ENCODE measurements around the gene C9orf78. TPM values are rescaled to one million over a fixed set of nuclear protein-coding genes. Genes with fewer than 3 reads are reported as not detected.

Gene C9orf78
- total and polyA plus RNA-seq, 2 experiments from 2014 or later, result 34.4 to 84.6 TPM

DNA sequence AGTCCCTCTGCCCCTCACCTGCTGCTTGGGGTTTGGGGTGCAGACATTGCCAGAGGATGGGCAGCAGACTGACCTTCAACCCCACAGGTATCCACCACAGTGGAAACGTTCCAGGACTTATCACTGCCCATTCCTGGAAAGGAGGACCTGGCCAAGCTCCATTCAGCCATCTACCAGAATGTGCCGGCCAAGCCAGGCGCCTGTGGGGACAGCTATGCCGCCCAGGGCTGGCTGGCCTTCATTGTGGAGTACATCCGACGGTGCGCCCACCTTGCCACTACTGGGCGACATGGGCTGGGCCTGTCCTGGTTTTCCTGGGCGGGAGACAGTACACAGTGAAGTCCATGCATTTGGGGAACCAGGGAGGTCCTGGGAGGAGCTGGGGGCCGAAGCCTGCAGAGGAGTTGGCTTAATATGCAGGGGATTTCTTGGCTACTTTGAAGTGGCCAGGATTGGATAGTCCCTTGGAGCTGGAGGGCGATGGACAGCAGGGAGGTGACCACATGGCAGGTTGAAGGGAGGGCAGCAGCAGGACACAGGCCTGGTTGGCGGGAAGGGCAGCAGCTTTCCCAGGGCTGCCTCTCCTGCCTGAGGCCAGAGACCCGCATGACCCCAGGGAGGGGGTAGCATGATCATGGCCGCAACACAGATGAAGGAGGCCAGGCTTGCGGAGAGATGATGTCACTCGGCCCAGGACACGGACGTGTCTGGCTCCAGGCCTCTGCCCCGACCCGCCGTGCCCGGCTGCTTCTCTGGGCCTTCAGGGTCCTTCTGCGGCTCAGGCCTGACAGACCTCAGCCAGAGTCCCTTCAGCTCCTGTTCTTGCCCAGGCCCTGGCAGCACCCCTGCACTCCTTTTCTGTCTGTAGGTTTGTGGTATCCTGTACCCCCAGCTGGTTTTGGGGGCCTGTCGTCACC is 34.8 kb upstream of the C9orf78 start:
- Mint-ChIP-seq H3K4me1 (no peaks in the 10 kb centered on the region; the same call in 2 of the 3 replicates), H3K9me3 (no peaks in the 10 kb centered on the region), H3K27me3 (ENCODE audit: insufficient read depth, low read depth, poor library complexity) (peaks cover 18% of the 10 kb centered on the region), H3K27ac (no peak overlapping the region), H3K4me3 (no peak overlapping the region), H3K36me3 (ENCODE audit: low read depth) (peaks cover 7% of the 10 kb centered on the region; the same call in 2 of the 3 replicates)
- H3K9me2 ChIP-seq (ENCODE audit: insufficient read depth), result no peaks in the 10 kb centered on the region
- H3K79me2 ChIP-seq (replicated peaks; ENCODE audit: insufficient read depth), result no peaks in the 10 kb centered on the region
- H3F3A ChIP-seq (replicated peaks; ENCODE audit: low read depth), result no peaks in the 10 kb centered on the region
- H3K4me2 ChIP-seq, result no peak overlapping the region
- no peaks in the 10 kb centered on the region for H4K20me1 ChIP-seq (replicated peaks; ENCODE audit: insufficient read depth)
- H3K27me3 ChIP-seq (ENCODE audit: insufficient read depth), result no peaks in the 10 kb centered on the region
- H3K4me1 ChIP-seq (ENCODE audit: insufficient read depth), result no peaks in the 10 kb centered on the region
- DNase-seq (ENCODE audit: low spot score) (no peak), ATAC-seq (no peak)
- H2AFZ ChIP-seq, result no peak overlapping the region
- H3K36me3 ChIP-seq (ENCODE audit: insufficient read depth), result no peaks in the 10 kb centered on the region
- no peak for TF ChIP-seq JUNB (IDR thresholded peaks at IDR 0.05; ENCODE audit: unreplicated experiment)
- H3K27ac ChIP-seq (ENCODE audit: low read depth), result no peak overlapping the region
- H3K4me3 ChIP-seq, result no peak overlapping the region

DNA sequence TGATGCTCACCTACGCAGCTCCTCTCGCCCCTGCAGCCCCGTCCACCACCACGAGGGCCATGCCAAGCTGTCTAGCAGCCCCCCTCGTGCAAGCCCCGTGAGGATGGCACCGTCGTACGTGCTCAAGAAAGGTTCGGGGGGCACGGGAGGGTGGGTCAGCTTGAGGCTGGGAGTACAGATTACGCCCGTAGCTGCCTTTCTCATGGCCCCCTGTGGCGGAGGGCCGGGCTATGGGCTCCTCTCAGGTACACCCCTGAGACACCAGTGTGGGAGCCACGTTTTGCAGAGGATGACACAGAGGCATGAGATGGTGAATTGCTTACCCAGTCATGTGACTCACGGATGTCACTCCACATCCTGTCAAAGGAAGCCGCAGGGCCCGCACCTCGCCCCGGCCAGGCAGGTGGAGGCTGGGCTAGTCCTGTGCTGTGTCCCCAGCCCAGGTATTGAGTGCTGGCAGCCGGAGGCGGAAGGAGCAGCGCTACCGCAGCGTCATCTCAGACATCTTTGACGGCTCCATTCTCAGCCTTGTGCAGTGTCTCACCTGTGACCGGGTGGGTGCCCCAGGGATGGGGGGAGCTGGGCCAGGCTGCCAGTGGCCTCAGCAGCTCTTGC is 33.9 kb upstream of the C9orf78 start:
- Mint-ChIP-seq H3K4me1 (no peaks in the 10 kb centered on the region; the same call in 2 of the 3 replicates), H3K4me3 (no peak overlapping the region), H3K9me3 (no peaks in the 10 kb centered on the region), H3K27me3 (ENCODE audit: insufficient read depth, low read depth, poor library complexity) (peaks cover 17% of the 10 kb centered on the region), H3K36me3 (ENCODE audit: low read depth) (peaks cover 9% of the 10 kb centered on the region; the same call in 2 of the 3 replicates), H3K27ac (no peak overlapping the region)
- H3K27me3 ChIP-seq (ENCODE audit: insufficient read depth), result no peaks in the 10 kb centered on the region
- no peaks in the 10 kb centered on the region for H3K79me2 ChIP-seq (replicated peaks; ENCODE audit: insufficient read depth)
- H3K27ac ChIP-seq (ENCODE audit: low read depth), result no peak overlapping the region
- H3K4me2 ChIP-seq, result no peak overlapping the region
- H3F3A ChIP-seq (replicated peaks; ENCODE audit: low read depth), result no peaks in the 10 kb centered on the region
- TF ChIP-seq STAT1 (IDR thresholded peaks at IDR 0.05; ENCODE audit: unreplicated experiment), result no peak
- no peak for TF ChIP-seq JUNB (IDR thresholded peaks at IDR 0.05; ENCODE audit: unreplicated experiment)
- no peak for TF ChIP-seq ZNF114 (CRISPR knock-in tag; IDR thresholded peaks at IDR 0.05)
- TF ChIP-seq CREB1 (CRISPR knock-in tag; IDR thresholded peaks at IDR 0.05; ENCODE audit: low read depth), result no peak
- TF ChIP-seq EZH2phosphoT487 (IDR thresholded peaks at IDR 0.05; ENCODE audit: unreplicated experiment), result no peak
- no peak for TF ChIP-seq EZH2 (IDR thresholded peaks at IDR 0.05; ENCODE audit: low read depth, unreplicated experiment)
- H3K36me3 ChIP-seq (ENCODE audit: insufficient read depth), result no peaks in the 10 kb centered on the region
- DNase-seq (ENCODE audit: low spot score) (no peak), ATAC-seq (no peak)
- no peak overlapping the region for H2AFZ ChIP-seq
- H3K4me1 ChIP-seq (ENCODE audit: insufficient read depth), result no peaks in the 10 kb centered on the region
- H3K9me2 ChIP-seq (ENCODE audit: insufficient read depth), result no peaks in the 10 kb centered on the region
- no peaks in the 10 kb centered on the region for H4K20me1 ChIP-seq (replicated peaks; ENCODE audit: insufficient read depth)
- H3K4me3 ChIP-seq, result no peak overlapping the region

DNA sequence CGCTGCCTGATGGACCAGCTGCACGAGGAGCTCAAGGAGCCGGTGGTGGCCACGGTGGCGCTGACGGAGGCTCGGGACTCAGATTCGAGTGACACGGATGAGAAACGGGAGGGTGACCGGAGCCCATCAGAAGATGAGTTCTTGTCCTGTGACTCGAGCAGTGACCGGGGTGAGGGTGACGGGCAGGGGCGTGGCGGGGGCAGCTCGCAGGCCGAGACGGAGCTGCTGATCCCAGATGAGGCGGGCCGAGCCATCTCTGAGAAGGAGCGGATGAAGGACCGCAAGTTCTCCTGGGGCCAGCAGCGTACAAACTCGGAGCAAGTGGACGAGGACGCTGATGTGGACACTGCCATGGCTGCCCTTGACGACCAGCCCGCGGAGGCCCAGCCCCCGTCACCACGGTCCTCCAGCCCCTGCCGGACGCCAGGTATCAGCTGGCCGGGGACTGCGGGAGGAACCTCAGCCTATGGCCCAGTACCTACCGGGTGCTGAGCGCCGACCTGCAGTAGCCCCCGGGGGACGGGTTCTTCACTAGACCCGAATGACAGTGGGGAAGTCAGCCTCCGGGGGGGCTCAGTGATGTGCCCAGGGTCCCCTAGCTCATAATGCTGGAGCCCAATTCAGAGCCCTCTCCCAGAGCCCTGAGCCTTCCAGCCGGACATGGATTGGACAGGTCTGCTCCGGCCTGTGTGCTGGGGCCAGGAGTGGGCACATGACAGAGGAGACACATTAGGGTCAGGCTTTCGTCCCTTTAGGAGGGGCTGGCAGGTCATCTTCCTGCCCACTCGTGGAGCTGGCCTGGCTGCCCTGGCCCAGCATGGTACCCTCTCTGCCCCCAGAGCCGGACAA is 33.2 kb upstream of the C9orf78 start:
- Histone ChIP-seq H3K4me3 (no peak overlapping the region), H3K27me3 (ENCODE audit: insufficient read depth) (no peaks in the 10 kb centered on the region), H3K4me1 (ENCODE audit: insufficient read depth) (no peaks in the 10 kb centered on the region), H3K9me2 (ENCODE audit: insufficient read depth) (no peaks in the 10 kb centered on the region), H3F3A (replicated peaks; ENCODE audit: low read depth) (no peaks in the 10 kb centered on the region), H3K79me2 (replicated peaks; ENCODE audit: insufficient read depth) (no peaks in the 10 kb centered on the region), H4K20me1 (replicated peaks; ENCODE audit: insufficient read depth) (no peaks in the 10 kb centered on the region), H3K27ac (ENCODE audit: low read depth) (no peak overlapping the region), H2AFZ (no peak overlapping the region), H3K36me3 (ENCODE audit: insufficient read depth) (no peaks in the 10 kb centered on the region), H3K4me2 (no peak overlapping the region)
- no peak overlapping the region for H3K4me3 Mint-ChIP-seq
- H3K4me1 Mint-ChIP-seq, result no peaks in the 10 kb centered on the region; the same call in 2 of the 3 replicates
- DNase-seq (ENCODE audit: low spot score), result no peak
- peaks cover 16% of the 10 kb centered on the region; the same call in 2 of the 3 replicates for H3K36me3 Mint-ChIP-seq (ENCODE audit: low read depth)
- H3K9me3 Mint-ChIP-seq, result no peaks in the 10 kb centered on the region
- peaks cover 15% of the 10 kb centered on the region for H3K27me3 Mint-ChIP-seq (ENCODE audit: insufficient read depth, low read depth, poor library complexity)
- H3K27ac Mint-ChIP-seq, result no peak overlapping the region
- no peak for ATAC-seq
- TF ChIP-seq ZNF114 (CRISPR knock-in tag; IDR thresholded peaks at IDR 0.05) (no peak), CREB1 (CRISPR knock-in tag; IDR thresholded peaks at IDR 0.05; ENCODE audit: low read depth) (no peak), POLR2AphosphoS5 (IDR thresholded peaks at IDR 0.05; ENCODE audit: low read depth) (no peak)
- TF ChIP-seq, protein P1, sequence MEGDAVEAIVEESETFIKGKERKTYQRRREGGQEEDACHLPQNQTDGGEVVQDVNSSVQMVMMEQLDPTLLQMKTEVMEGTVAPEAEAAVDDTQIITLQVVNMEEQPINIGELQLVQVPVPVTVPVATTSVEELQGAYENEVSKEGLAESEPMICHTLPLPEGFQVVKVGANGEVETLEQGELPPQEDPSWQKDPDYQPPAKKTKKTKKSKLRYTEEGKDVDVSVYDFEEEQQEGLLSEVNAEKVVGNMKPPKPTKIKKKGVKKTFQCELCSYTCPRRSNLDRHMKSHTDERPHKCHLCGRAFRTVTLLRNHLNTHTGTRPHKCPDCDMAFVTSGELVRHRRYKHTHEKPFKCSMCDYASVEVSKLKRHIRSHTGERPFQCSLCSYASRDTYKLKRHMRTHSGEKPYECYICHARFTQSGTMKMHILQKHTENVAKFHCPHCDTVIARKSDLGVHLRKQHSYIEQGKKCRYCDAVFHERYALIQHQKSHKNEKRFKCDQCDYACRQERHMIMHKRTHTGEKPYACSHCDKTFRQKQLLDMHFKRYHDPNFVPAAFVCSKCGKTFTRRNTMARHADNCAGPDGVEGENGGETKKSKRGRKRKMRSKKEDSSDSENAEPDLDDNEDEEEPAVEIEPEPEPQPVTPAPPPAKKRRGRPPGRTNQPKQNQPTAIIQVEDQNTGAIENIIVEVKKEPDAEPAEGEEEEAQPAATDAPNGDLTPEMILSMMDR (conservative IDR thresholded peaks at IDR 0.05; ENCODE audit: low read depth in 2 of 2), result no peak; a peak in 1 of 4 replicates
- TF ChIP-seq, protein P2, sequence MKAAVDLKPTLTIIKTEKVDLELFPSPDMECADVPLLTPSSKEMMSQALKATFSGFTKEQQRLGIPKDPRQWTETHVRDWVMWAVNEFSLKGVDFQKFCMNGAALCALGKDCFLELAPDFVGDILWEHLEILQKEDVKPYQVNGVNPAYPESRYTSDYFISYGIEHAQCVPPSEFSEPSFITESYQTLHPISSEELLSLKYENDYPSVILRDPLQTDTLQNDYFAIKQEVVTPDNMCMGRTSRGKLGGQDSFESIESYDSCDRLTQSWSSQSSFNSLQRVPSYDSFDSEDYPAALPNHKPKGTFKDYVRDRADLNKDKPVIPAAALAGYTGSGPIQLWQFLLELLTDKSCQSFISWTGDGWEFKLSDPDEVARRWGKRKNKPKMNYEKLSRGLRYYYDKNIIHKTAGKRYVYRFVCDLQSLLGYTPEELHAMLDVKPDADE (IDR thresholded peaks at IDR 0.05), result no peak
